ENCODE measurements around the gene C19orf67. TPM values are rescaled to one million over a fixed set of nuclear protein-coding genes. Genes with fewer than 3 reads are reported as not detected.

The C19orf67 gene
- total and polyA plus RNA-seq, 2 of the 13 experiments (the other 11 are each of a cell fraction or from before 2014, with no cell fraction given), result 0.11 to 0.32 TPM

DNA sequence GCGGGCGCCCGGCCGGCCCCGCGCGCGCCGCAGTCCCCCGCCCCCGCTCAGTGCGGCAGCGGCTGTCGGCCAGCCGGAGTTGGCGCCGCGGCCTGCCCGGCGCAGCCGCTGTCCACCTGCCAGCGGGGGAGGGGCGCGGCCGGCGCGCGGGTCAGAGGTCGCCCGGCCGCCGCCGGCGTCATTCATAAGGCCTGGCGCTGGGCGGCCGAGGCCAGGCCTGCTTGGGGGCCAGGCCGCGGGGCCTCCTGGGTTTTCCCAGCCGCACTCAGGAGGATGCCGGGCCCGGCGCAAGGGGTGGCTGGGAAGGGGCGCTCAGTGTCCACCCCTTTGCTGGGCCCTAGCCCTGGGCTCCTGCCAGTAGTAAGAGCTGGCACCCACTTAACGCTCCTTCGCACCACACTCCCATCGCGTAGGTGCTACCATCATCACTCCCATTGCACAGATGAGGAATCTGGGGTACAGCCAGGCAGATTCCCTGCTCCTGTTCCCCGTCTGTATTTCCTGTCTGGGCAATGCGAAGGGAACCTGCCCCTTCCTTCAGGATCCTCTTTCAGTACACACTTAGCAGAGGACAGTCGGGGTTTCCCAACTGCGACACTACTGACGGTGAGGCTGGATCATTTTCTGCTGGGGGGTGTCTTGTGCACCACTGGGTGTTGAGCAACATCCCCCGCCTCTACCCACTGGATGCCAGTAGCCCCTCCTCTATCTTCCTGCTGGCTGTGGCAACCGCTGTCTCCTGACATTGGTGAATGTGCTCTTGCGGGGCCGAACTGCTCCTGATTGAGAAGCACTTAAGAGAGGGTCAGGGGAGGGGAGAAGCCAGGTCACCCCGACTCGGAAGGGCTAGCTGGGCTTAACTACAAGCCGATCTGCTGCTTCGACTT is 32.8 kb upstream of the C19orf67 start (continued):
- TF ChIP-seq ZFP37 (CRISPR knock-in tag; IDR thresholded peaks at IDR 0.05; ENCODE audit: borderline replicate concordance) (0 out of 2 replicates have a peak, but pooled peaks have one; percentile 29), MZF1 (CRISPR knock-in tag; IDR thresholded peaks at IDR 0.05; ENCODE audit: borderline replicate concordance) (no peak), ZNF354B (CRISPR knock-in tag; IDR thresholded peaks at IDR 0.05) (0 out of 2 replicates have a peak, but pooled peaks have one; percentile 45), ZSCAN25 (CRISPR knock-in tag; IDR thresholded peaks at IDR 0.05) (0 out of 2 replicates have a peak, but pooled peaks have one; percentile 17), ZNF230 (CRISPR knock-in tag; IDR thresholded peaks at IDR 0.05) (no peak), ASH2L (IDR thresholded peaks at IDR 0.05; ENCODE audit: insufficient read length, low read depth, low read length) (peak; percentile 53), ARNT (IDR thresholded peaks at IDR 0.05) (no peak), ZNF564 (CRISPR knock-in tag; IDR thresholded peaks at IDR 0.05) (no peak), ZNF3 (CRISPR knock-in tag; IDR thresholded peaks at IDR 0.05) (peak; percentile 38; the same call in 1 of the 2 replicates), HNF4G (IDR thresholded peaks at IDR 0.05; ENCODE audit: borderline replicate concordance, low read depth, low read length) (peak; percentile 72; the same call in 1 of the 2 replicates), HNF4G (CRISPR knock-in tag; IDR thresholded peaks at IDR 0.05; ENCODE audit: borderline replicate concordance, low read depth) (no peak)
- TF ChIP-seq, protein P1, sequence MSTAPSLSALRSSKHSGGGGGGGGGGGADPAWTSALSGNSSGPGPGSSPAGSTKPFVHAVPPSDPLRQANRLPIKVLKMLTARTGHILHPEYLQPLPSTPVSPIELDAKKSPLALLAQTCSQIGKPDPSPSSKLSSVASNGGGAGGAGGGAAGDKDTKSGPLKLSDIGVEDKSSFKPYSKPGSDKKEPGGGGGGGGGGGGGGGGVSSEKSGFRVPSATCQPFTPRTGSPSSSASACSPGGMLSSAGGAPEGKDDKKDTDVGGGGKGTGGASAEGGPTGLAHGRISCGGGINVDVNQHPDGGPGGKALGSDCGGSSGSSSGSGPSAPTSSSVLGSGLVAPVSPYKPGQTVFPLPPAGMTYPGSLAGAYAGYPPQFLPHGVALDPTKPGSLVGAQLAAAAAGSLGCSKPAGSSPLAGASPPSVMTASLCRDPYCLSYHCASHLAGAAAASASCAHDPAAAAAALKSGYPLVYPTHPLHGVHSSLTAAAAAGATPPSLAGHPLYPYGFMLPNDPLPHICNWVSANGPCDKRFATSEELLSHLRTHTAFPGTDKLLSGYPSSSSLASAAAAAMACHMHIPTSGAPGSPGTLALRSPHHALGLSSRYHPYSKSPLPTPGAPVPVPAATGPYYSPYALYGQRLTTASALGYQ (CRISPR knock-in tag; IDR thresholded peaks at IDR 0.05), result 0 out of 2 replicates have a peak, but pooled peaks have one; percentile 50
- TF ChIP-seq, protein P2, sequence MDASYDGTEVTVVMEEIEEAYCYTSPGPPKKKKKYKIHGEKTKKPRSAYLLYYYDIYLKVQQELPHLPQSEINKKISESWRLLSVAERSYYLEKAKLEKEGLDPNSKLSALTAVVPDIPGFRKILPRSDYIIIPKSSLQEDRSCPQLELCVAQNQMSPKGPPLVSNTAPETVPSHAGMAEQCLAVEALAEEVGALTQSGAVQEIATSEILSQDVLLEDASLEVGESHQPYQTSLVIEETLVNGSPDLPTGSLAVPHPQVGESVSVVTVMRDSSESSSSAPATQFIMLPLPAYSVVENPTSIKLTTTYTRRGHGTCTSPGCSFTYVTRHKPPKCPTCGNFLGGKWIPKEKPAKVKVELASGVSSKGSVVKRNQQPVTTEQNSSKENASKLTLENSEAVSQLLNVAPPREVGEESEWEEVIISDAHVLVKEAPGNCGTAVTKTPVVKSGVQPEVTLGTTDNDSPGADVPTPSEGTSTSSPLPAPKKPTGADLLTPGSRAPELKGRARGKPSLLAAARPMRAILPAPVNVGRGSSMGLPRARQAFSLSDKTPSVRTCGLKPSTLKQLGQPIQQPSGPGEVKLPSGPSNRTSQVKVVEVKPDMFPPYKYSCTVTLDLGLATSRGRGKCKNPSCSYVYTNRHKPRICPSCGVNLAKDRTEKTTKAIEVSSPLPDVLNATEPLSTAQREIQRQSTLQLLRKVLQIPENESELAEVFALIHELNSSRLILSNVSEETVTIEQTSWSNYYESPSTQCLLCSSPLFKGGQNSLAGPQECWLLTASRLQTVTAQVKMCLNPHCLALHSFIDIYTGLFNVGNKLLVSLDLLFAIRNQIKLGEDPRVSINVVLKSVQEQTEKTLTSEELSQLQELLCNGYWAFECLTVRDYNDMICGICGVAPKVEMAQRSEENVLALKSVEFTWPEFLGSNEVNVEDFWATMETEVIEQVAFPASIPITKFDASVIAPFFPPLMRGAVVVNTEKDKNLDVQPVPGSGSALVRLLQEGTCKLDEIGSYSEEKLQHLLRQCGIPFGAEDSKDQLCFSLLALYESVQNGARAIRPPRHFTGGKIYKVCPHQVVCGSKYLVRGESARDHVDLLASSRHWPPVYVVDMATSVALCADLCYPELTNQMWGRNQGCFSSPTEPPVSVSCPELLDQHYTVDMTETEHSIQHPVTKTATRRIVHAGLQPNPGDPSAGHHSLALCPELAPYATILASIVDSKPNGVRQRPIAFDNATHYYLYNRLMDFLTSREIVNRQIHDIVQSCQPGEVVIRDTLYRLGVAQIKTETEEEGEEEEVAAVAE (CRISPR knock-in tag; IDR thresholded peaks at IDR 0.05; ENCODE audit: borderline replicate concordance), result no peak
- TF ChIP-seq, protein P3, sequence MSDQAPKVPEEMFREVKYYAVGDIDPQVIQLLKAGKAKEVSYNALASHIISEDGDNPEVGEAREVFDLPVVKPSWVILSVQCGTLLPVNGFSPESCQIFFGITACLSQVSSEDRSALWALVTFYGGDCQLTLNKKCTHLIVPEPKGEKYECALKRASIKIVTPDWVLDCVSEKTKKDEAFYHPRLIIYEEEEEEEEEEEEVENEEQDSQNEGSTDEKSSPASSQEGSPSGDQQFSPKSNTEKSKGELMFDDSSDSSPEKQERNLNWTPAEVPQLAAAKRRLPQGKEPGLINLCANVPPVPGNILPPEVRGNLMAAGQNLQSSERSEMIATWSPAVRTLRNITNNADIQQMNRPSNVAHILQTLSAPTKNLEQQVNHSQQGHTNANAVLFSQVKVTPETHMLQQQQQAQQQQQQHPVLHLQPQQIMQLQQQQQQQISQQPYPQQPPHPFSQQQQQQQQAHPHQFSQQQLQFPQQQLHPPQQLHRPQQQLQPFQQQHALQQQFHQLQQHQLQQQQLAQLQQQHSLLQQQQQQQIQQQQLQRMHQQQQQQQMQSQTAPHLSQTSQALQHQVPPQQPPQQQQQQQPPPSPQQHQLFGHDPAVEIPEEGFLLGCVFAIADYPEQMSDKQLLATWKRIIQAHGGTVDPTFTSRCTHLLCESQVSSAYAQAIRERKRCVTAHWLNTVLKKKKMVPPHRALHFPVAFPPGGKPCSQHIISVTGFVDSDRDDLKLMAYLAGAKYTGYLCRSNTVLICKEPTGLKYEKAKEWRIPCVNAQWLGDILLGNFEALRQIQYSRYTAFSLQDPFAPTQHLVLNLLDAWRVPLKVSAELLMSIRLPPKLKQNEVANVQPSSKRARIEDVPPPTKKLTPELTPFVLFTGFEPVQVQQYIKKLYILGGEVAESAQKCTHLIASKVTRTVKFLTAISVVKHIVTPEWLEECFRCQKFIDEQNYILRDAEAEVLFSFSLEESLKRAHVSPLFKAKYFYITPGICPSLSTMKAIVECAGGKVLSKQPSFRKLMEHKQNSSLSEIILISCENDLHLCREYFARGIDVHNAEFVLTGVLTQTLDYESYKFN (CRISPR knock-in tag; conservative IDR thresholded peaks at IDR 0.05), result no peak; the same call in none of the 2 replicates
- TF ChIP-seq, protein P4, sequence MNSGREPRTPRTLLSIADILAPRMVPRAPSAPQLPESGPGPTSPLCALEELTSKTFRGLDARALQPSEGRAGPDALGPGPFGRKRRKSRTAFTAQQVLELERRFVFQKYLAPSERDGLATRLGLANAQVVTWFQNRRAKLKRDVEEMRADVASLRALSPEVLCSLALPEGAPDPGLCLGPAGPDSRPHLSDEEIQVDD (CRISPR knock-in tag; IDR thresholded peaks at IDR 0.05; ENCODE audit: borderline replicate concordance), result 0 out of 2 replicates have a peak, but pooled peaks have one; percentile 62
